Heart left ventricle (tissue), 13 donors: Measurements from ENCODE around the gene MAGEA4.

ENCODE experiments used
- CTCF ChIP-seq, 12 donors: fragments of 200-600 bp; sonication (generic) in 4 of 12; IDR thresholded peaks; one replicate each; pipeline versions ENCODE4 v1.5.0 to v1.8.0; 2018 to 2022; ENCODE audit warnings: antibody characterized with exemption in 12 of 12, mild to moderate bottlenecking in 5 of 12
- POLR2A ChIP-seq, 2 donors: fragments of 450-650 bp; IDR thresholded peaks; one replicate each; pipeline ENCODE4 v1.6.1; 2017; ENCODE audit warnings: antibody characterized with exemption in 2 of 2, mild to moderate bottlenecking in 2 of 2, moderate library complexity in 2 of 2
- donor health status: ischemic (EF 13 %, LVEDD 7.1; RV severe dilation, severe dysfunction).
- donor health status: DM: no; HTN: yes; CAD: no.
- donor health status: DM: no; HTN: no; CAD: no.
- donor health status: ischemic (EF 25% LVEDD 6.9; RV normal size, moderate dysfunction).
- donor health status: ischemic (EF 25% LVEDD 5.7; RV mildly dilated, moderate dysfunction).
- donor health status: ischemic (EF 35%, LVEDD 5.7; RV mildly dilated, moderate dysfunction).
- donor health status: nonischemic (EF 11% LVEDD 7.7; RV severe dilation, severe dysfunction).
- donor health status: DM: yes; HTN: yes; CAD: no.
- donor health status: PGD.
- donor health status: ischemic (EF 29% LVEDD 5.4; RV normal size, mild dysfunction).
- donor health status: nonischemic (EF 23%, LVEDD 6.1; RV moderate dilation, normal function).

DNA sequence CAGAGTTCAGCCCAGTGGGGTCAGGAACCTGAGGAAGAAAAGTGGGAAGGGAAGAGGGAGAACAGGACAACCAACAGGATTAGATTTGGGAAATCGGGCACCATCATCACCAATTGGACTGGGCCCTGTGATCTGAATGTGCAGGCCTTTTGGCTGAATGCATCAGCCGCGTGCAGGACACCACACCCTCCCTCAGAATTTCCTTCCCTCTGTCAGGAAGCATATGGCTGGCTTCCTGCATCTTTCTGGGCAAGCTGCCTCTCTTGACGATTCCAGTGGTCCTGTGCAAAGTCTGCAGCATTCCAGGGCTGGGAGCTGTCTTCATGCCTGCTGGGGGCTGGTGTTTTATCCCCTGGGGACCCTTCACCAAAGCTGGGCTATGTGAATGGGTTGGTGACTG is 16.4 kb downstream of the MAGEA4 start:
- TF ChIP-seq CTCF (IDR thresholded peaks at IDR 0.05) = no peak
- TF ChIP-seq POLR2A (IDR thresholded peaks at IDR 0.05) = no peak
